Keratinocyte (primary cell): ENCODE results near the gene TNFRSF6B. TPM values are rescaled to one million over a fixed set of nuclear protein-coding genes. Genes with fewer than 3 reads are reported as not detected.
"Not testable (repeated sequence)": the region's sequence is repeated elsewhere in the genome, so short reads cannot be mapped to it uniquely, and the experiment has no call there.

Experiments used
- DNase-seq: peaks from one replicate; pipeline ENCODE4 v3.0.0-alpha.2; 2011; ENCODE audit warnings: low read depth, missing footprints, low spot score
- FAIRE-seq: peaks from 2 replicates; lab custom pipeline; 2011; peaks lifted over from hg19 to GRCh38; lab: Jason Lieb, UNC
- H2AFZ ChIP-seq: 2 replicates; pipeline ENCODE4 v1.6.0; 2012; ENCODE audit warnings: low read length, control low read depth, inconsistent platforms; ENCODE audit not compliant: control insufficient read depth
- H3K27ac ChIP-seq: 2 replicates; pipeline ENCODE4 v1.5.1; 2011; ENCODE audit warnings: low read length; ENCODE audit not compliant: control insufficient read depth, insufficient read depth
- H3K27me3 ChIP-seq: 3 replicates; pipeline ENCODE4 v1.6.0; 2011; ENCODE audit warnings: low read length; ENCODE audit not compliant: control insufficient read depth, insufficient read depth; ENCODE audit errors: extremely low read depth
- H3K36me3 ChIP-seq, 2 experiments: 2 replicates in 1 of 2; 3 replicates in 1 of 2; pipeline ENCODE4 v1.5.1; 2011; ENCODE audit warnings: low read length in 2 of 2, mild to moderate bottlenecking in 1 of 2; ENCODE audit not compliant: control insufficient read depth in 2 of 2, insufficient read depth in 2 of 2; ENCODE audit errors: extremely low read depth in 1 of 2
- H3K4me1 ChIP-seq: 3 replicates; pipeline ENCODE4 v1.5.1; 2011; ENCODE audit warnings: low read length; ENCODE audit not compliant: control insufficient read depth, insufficient read depth; ENCODE audit errors: extremely low read depth
- H3K4me2 ChIP-seq: 3 replicates; pipeline ENCODE4 v1.6.0; 2011; ENCODE audit warnings: low read depth, low read length; ENCODE audit not compliant: control insufficient read depth, insufficient read depth; ENCODE audit errors: extremely low read depth
- H3K4me3 ChIP-seq, 3 experiments: fragments of 200-600 bp in 1 of 3; sonication (generic) in 1 of 3; 2 replicates in 2 of 3; 3 replicates in 1 of 3; pipeline ENCODE4 v1.5.1; 2011 to 2016; ENCODE audit warnings: low read length in 3 of 3, mild to moderate bottlenecking in 3 of 3, control low read depth in 2 of 3, inconsistent platforms in 1 of 3, low read depth in 1 of 3, mixed read lengths in 1 of 3, mixed run types in 1 of 3, moderate library complexity in 1 of 3; ENCODE audit not compliant: control insufficient read depth in 2 of 3, insufficient read depth in 2 of 3; ENCODE audit errors: extremely low read depth in 1 of 3
- H3K79me2 ChIP-seq: 2 replicates; pipeline ENCODE4 v1.6.0; 2012; ENCODE audit warnings: low read length; ENCODE audit not compliant: control insufficient read depth, insufficient read depth
- H3K9ac ChIP-seq: 3 replicates; pipeline ENCODE4 v1.6.0; 2011; ENCODE audit warnings: low read length; ENCODE audit not compliant: control insufficient read depth, insufficient read depth; ENCODE audit errors: extremely low read depth
- H3K9me1 ChIP-seq: 3 replicates; pipeline ENCODE4 v1.6.0; 2011; ENCODE audit warnings: low read length; ENCODE audit not compliant: control insufficient read depth, insufficient read depth; ENCODE audit errors: extremely low read depth
- H3K9me3 ChIP-seq: 2 replicates; pipeline ENCODE4 v1.5.1; 2012; ENCODE audit warnings: low read depth, low read length; ENCODE audit not compliant: control insufficient read depth
- H4K20me1 ChIP-seq: 3 replicates; pipeline ENCODE4 v1.6.0; 2011; ENCODE audit warnings: low read length; ENCODE audit not compliant: control insufficient read depth, insufficient read depth; ENCODE audit errors: extremely low read depth
- CTCF ChIP-seq, 3 experiments: IDR thresholded peaks in 1 of 3; conservative IDR thresholded peaks in 1 of 3; optimal IDR thresholded peaks in 1 of 3; 2 replicates in 2 of 3; 3 replicates in 1 of 3; pipeline versions ENCODE3 to v1.5.1; 2011; ENCODE audit warnings: low read length in 3 of 3, mild to moderate bottlenecking in 3 of 3, moderate library complexity in 2 of 3, control low read depth in 1 of 3, inconsistent platforms in 1 of 3; ENCODE audit not compliant: insufficient read depth in 2 of 3; ENCODE audit errors: extremely low read depth in 1 of 3
- EZH2 ChIP-seq: IDR thresholded peaks from one replicate; pipeline ENCODE4 v1.6.1; 2012; ENCODE audit warnings: inconsistent platforms, mild to moderate bottlenecking, low read length, moderate library complexity
- dilution Hi-C: fragments of 300-500 bp; cut with MboI; formaldehyde crosslinking; loops from one replicate; pipeline ENCODE4 v1.7.0; 2020; ENCODE audit warnings: low sequenced_read_pairs; ENCODE audit not compliant: extremely low pct_ligation_motif_present
- polyA plus RNA-seq, 5 experiments: library from polyadenylated mRNA; depleted of rRNA in 3 of 5; stranded (reverse) in 3 of 5; stranded (forward) in 1 of 5; unstranded in 1 of 5; fragments of >200 nt; gene quantifications; 1 replicate in 1 of 5; 2 replicates in 3 of 5; 3 replicates in 1 of 5; pipeline versions ENCODE4 v1.2.1 to v1.2.3, GENCODE V29; 2011 to 2012; ENCODE audit warnings: missing spikeins in 2 of 5, low read depth in 1 of 5, low replicate concordance in 1 of 5

Gene TNFRSF6B
- polyA plus RNA-seq, 1 donor (not counting 4 experiments of a cell fraction or from before 2014, with no cell fraction given) = 51.9 TPM

GRCh38 chr20:63648895-63649589 is 47.4 kb upstream of the TNFRSF6B start:
- Histone ChIP-seq H3K9me1 (no peaks in the 10 kb centered on the region), H3K4me2 (no peak overlapping the region), H3K9me3 (no peaks in the 10 kb centered on the region), H2AFZ (no peak overlapping the region), H3K4me1 (peaks cover 12% of the 10 kb centered on the region), H3K27ac (no peak overlapping the region), H3K4me3 (no peak overlapping the region), H3K36me3 (no peaks in the 10 kb centered on the region), H4K20me1 (no peaks in the 10 kb centered on the region), H3K9ac (no peak overlapping the region), H3K27me3 (no peaks in the 10 kb centered on the region), H3K79me2 (no peaks in the 10 kb centered on the region)
- DNase-seq (no peak), FAIRE-seq (no peak)
- dilution Hi-C loops = no loop called here
- TF ChIP-seq EZH2 (no peak), CTCF (optimal IDR thresholded peaks at IDR 0.05 in 1 of 3, IDR thresholded peaks at IDR 0.05 in 1 of 3, conservative IDR thresholded peaks at IDR 0.05 in 1 of 3; ENCODE audit: extremely low read depth in 1 of 3, insufficient read depth in 2 of 3, low read length in 3 of 3) (no peak)

- FAIRE-seq, H3K79me2 ChIP-seq, H3K9ac ChIP-seq, H3K4me3 ChIP-seq, H3K27ac ChIP-seq, H3K36me3 ChIP-seq, H2AFZ ChIP-seq, DNase-seq, H3K9me3 ChIP-seq, H3K9me1 ChIP-seq, dilution Hi-C loops, H3K27me3 ChIP-seq, H4K20me1 ChIP-seq, H3K4me2 ChIP-seq: not testable (repeated sequence)
- H3K4me1 ChIP-seq = peaks cover 12% of the 10 kb centered on the region
Observed at GRCh38 chr20:63650486-63650885, 46.0 kb upstream of the TNFRSF6B start.

GRCh38 chr20:63651942-63652191 is 44.6 kb upstream of the TNFRSF6B start:
- TF ChIP-seq EZH2 (no peak), CTCF (optimal IDR thresholded peaks at IDR 0.05 in 1 of 3, IDR thresholded peaks at IDR 0.05 in 1 of 3, conservative IDR thresholded peaks at IDR 0.05 in 1 of 3; ENCODE audit: extremely low read depth in 1 of 3, insufficient read depth in 2 of 3, low read length in 3 of 3) (no peak)
- no peak for DNase-seq

More at GRCh38 chr20:63651942-63652191, 44.6 kb upstream of the TNFRSF6B start:
- H3K27ac ChIP-seq = no peak overlapping the region
- H3K9me3 ChIP-seq = no peaks in the 10 kb centered on the region
- peak overlapping the region; percentile 58 for H3K4me2 ChIP-seq
- no peaks in the 10 kb centered on the region for H3K27me3 ChIP-seq
- H3K9me1 ChIP-seq = no peaks in the 10 kb centered on the region
- no peaks in the 10 kb centered on the region for H3K79me2 ChIP-seq
- peak overlapping the region in 2 of 3 experiments; percentile 19 to 53 for H3K4me3 ChIP-seq
- dilution Hi-C loops = no loop called here
- H4K20me1 ChIP-seq = no peaks in the 10 kb centered on the region
- no peak overlapping the region for H2AFZ ChIP-seq
- no peak for FAIRE-seq
- H3K36me3 ChIP-seq = no peaks in the 10 kb centered on the region
- no peak overlapping the region for H3K9ac ChIP-seq
- H3K4me1 ChIP-seq = peaks cover 12% of the 10 kb centered on the region
